Eye (tissue), 1 donor: ENCODE measurements around the gene RCSD1.

Source experiments
- DNase-seq: peaks from one replicate; pipeline ENCODE4 v3.0.0-alpha.2; 2015

Gene RCSD1

GRCh38 chr1:167669209-167670124, 39.4 kb downstream of the RCSD1 start:
- DNase-seq: no peak

GRCh38 chr1:167670563-167670962, 40.5 kb downstream of the RCSD1 start:
- no peak for DNase-seq

- DNase-seq: no peak
These were observed 41.9 kb downstream of the RCSD1 start for GRCh38 chr1:167671727-167672511.

- no peak for DNase-seq
These were observed 42.8 kb downstream of the RCSD1 start for GRCh38 chr1:167672831-167673230.

GRCh38 chr1:167673265-167673664, 43.2 kb downstream of the RCSD1 start:
- no peak for DNase-seq

GRCh38 chr1:167674156-167674555, 44.1 kb downstream of the RCSD1 start:
- no peak for DNase-seq

GRCh38 chr1:167675440-167675839, 45.4 kb downstream of the RCSD1 start:
- no peak for DNase-seq

GRCh38 chr1:167676205-167676915, 46.3 kb downstream of the RCSD1 start:
- no peak for DNase-seq

GRCh38 chr1:167676916-167677848, 47.1 kb downstream of the RCSD1 start:
- no peak for DNase-seq

- no peak for DNase-seq
These were observed 48.4 kb downstream of the RCSD1 start for GRCh38 chr1:167678422-167678821.

- DNase-seq: no peak
These were observed 48.8 kb downstream of the RCSD1 start for GRCh38 chr1:167678838-167679237.

- DNase-seq: no peak
These were observed 49.7 kb downstream of the RCSD1 start for GRCh38 chr1:167679714-167680113.

- DNase-seq: peak; percentile 8
These were observed 51.0 kb downstream of the RCSD1 start for GRCh38 chr1:167681024-167681423.

GRCh38 chr1:167681451-167682098, 51.5 kb downstream of the RCSD1 start:
- peak; percentile 10 for DNase-seq

- DNase-seq: no peak
These were observed 53.2 kb downstream of the RCSD1 start for GRCh38 chr1:167683226-167683625.

GRCh38 chr1:167683641-167684502, 53.8 kb downstream of the RCSD1 start:
- no peak for DNase-seq

GRCh38 chr1:167685844-167686243, 55.8 kb downstream of the RCSD1 start:
- no peak for DNase-seq

GRCh38 chr1:167687919-167688519, 58.0 kb downstream of the RCSD1 start:
- peak; percentile 96 for DNase-seq

- no peak for DNase-seq
These were observed 59.5 kb downstream of the RCSD1 start for GRCh38 chr1:167689567-167689920.

GRCh38 chr1:167690053-167690452, 60.0 kb downstream of the RCSD1 start:
- DNase-seq: no peak
